CD4-positive, alpha-beta T cell treated with Interleukin-15 for 1 hour (primary cell): ENCODE data around the gene PRR11.
A peak's percentile ranks its signal among the peaks of the same experiment; 100 is the strongest.
"Not testable (repeated sequence)": the region's sequence is repeated elsewhere in the genome, so short reads cannot be mapped to it uniquely, and the experiment has no call there.

Experiments
- DNase-seq: peaks from one replicate; pipeline ENCODE4 v3.0.0-alpha.2; 2020

The PRR11 gene

GRCh38 chr17:59155439-59156177 is at the start of gene PRR11:
TSS of gene PRR11 (plus strand) at chr17:59155746. CDS start at chr17:59169753, 14,007 bp downstream.
- DNase-seq, result no peak

- DNase-seq, result peak; percentile 70
These were observed 49.6 kb upstream of the PRR11 start for GRCh38 chr17:59105852-59106462.

GRCh38 chr17:59106463-59107305 is 48.9 kb upstream of the PRR11 start, which contains the start of gene TRIM37:
TSS of gene TRIM37 (minus strand) at chr17:59106880. CDS start at chr17:59106461, 419 bp downstream.
- peak; percentile 99 for DNase-seq

GRCh38 chr17:59107306-59107670 is 48.3 kb upstream of the PRR11 start:
- DNase-seq, result no peak

GRCh38 chr17:59108400-59109102 is 47.0 kb upstream of the PRR11 start:
- DNase-seq, result no peak

GRCh38 chr17:59110973-59111372 is 44.6 kb upstream of the PRR11 start:
- no peak for DNase-seq

GRCh38 chr17:59111539-59111938 is 44.0 kb upstream of the PRR11 start:
- no peak for DNase-seq

- no peak for DNase-seq
These were observed 40.1 kb upstream of the PRR11 start for GRCh38 chr17:59115474-59115873.

- no peak for DNase-seq
These were observed 33.6 kb upstream of the PRR11 start for GRCh38 chr17:59121901-59122480.

GRCh38 chr17:59124665-59125064 is 30.9 kb upstream of the PRR11 start:
- no peak for DNase-seq

- DNase-seq, result no peak
These were observed 28.6 kb upstream of the PRR11 start for GRCh38 chr17:59126809-59127417.

- no peak for DNase-seq
These were observed 25.7 kb upstream of the PRR11 start for GRCh38 chr17:59129814-59130213.

GRCh38 chr17:59131131-59131530 is 24.4 kb upstream of the PRR11 start:
- no peak for DNase-seq

GRCh38 chr17:59138339-59138738 is 17.2 kb upstream of the PRR11 start:
- DNase-seq, result not testable (repeated sequence)

- no peak for DNase-seq
These were observed 15.6 kb upstream of the PRR11 start for GRCh38 chr17:59139939-59140338.

- no peak for DNase-seq
These were observed 13.7 kb upstream of the PRR11 start for GRCh38 chr17:59141860-59142259.

GRCh38 chr17:59145571-59146096 is 9.9 kb upstream of the PRR11 start:
- no peak for DNase-seq

GRCh38 chr17:59149051-59149450 is 6.5 kb upstream of the PRR11 start:
- DNase-seq, result no peak

- no peak for DNase-seq
These were observed 5.6 kb upstream of the PRR11 start for GRCh38 chr17:59149841-59150511.

GRCh38 chr17:59151006-59151405 is 4.5 kb upstream of the PRR11 start:
- DNase-seq, result no peak

- DNase-seq, result no peak
These were observed 4.0 kb upstream of the PRR11 start for GRCh38 chr17:59151591-59151990.
